Loucy (cell line): Measurements from ENCODE around the gene BANP.
"Not testable (repeated sequence)": the region's sequence is repeated elsewhere in the genome, so short reads cannot be mapped to it uniquely, and the experiment has no call there.

Source experiments
- CTCF ChIP-seq: fragments of 200-600 bp; sonication (generic); conservative IDR thresholded peaks from 2 replicates; pipeline ENCODE4 v1.5.1; 2014; ENCODE audit warnings: mild to moderate bottlenecking, antibody characterized with exemption, low read length
- EZH2phosphoT487 ChIP-seq: fragments of 200-600 bp; IDR thresholded peaks from 2 replicates; pipeline ENCODE4 v1.6.1; 2018; ENCODE audit warnings: antibody characterized with exemption, mild to moderate bottlenecking, moderate library complexity, borderline replicate concordance

GRCh38 chr16:88101623-88102105 lies 150.4 kb downstream of the BANP start:
- not testable (repeated sequence) for TF ChIP-seq CTCF, EZH2phosphoT487
